Prostate gland (tissue), 2 donors: ENCODE measurements around the gene ZNF766. TPM values are rescaled to one million over a fixed set of nuclear protein-coding genes. Genes with fewer than 3 reads are reported as not detected.

Experiments
- DNase-seq: peaks from one replicate; pipeline ENCODE4 v3.0.0-alpha.2; 2019; ENCODE audit warnings: low spot score
- H3K27ac ChIP-seq, 2 donors: fragments of 200-600 bp; sonication (generic); 2 replicates each; pipeline ENCODE4 v1.5.1; 2017 to 2019
- H3K27me3 ChIP-seq: fragments of 200-600 bp; sonication (generic); replicated peaks from 2 replicates; pipeline ENCODE4 v1.5.1; 2019; ENCODE audit not compliant: insufficient read depth
- H3K36me3 ChIP-seq, 2 donors: fragments of 200-600 bp; sonication (generic); 1 replicate in 1 of 2; 2 replicates in 1 of 2; pipeline versions ENCODE4 v1.5.1 to v1.8.1; 2017 to 2019
- H3K4me1 ChIP-seq: fragments of 200-600 bp; sonication (generic); replicated peaks from 2 replicates; pipeline ENCODE4 v1.5.1; 2019
- H3K4me3 ChIP-seq, 2 donors: fragments of 200-600 bp; sonication (generic); 2 replicates each; pipeline ENCODE4 v1.5.1; 2017 to 2019
- H3K9me3 ChIP-seq: fragments of 200-600 bp; sonication (generic); 2 replicates; pipeline ENCODE4 v1.5.1; 2017
- CTCF ChIP-seq, 4 experiments: fragments of 200-600 bp in 2 of 4; fragments of 450-650 bp in 2 of 4; sonication (generic) in 2 of 4; IDR thresholded peaks; 1 replicate in 3 of 4; 2 replicates in 1 of 4; pipeline ENCODE4 v1.5.1; 2016 to 2019; ENCODE audit warnings: antibody characterized with exemption in 4 of 4, mild to moderate bottlenecking in 2 of 4, moderate library complexity in 2 of 4
- POLR2A ChIP-seq: fragments of 450-650 bp; IDR thresholded peaks from one replicate; pipeline ENCODE4 v1.6.1; 2016; ENCODE audit warnings: antibody characterized with exemption, mild to moderate bottlenecking
- POLR2AphosphoS5 ChIP-seq: sonication (generic); formaldehyde crosslinking; IDR thresholded peaks from one replicate; pipeline ENCODE4 v1.6.1; 2017; ENCODE audit warnings: antibody characterized with exemption
- WGBS: methylation state at CpG from one replicate; pipeline ENCODE4 v1.1.5; 2018; 5-methylcytosine and 5-hydroxymethylcytosine counted together
- intact Hi-C: fragments of 100-400 bp; cut with DNase I; formaldehyde crosslinking; loops from one replicate; pipeline ENCODE4 v1.14.2; 2022
- total RNA-seq, 2 donors: library from RNA; depleted of rRNA; stranded (reverse); fragments of >200 nt; gene quantifications; one replicate each; pipeline ENCODE4 v1.1.0, GENCODE V29; 2016

Gene ZNF766
- total RNA-seq, 2 donors from 2014 or later: 12.9 to 13.0 TPM

DNA sequence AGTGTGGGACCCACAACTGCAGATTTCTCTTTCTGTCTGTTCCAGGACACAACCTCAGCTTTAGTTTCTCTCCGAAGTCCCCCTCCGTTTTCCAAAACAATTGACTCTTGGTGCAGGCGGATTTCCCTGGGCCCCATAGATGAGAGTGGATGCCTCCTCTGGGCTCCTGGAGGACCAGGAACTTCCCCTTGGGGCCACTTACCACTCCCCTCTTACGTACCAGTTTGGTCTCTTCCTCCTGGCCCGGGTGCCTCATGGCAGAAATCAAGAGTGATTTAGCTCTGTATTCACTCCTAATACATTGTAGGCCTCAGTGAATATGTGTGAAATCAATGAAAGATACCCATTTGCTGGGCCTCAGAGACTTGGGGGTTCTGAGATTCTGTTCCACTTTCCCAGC, 45.2 kb upstream of the ZNF766 start:
- Histone ChIP-seq H3K36me3 (peaks cover 42 to 46% of the 10 kb centered on the region in 2 donors), H3K9me3 (no peaks in the 10 kb centered on the region), H3K4me1 (no peaks in the 10 kb centered on the region), H3K27ac (no peak overlapping the region), H3K4me3 (no peak overlapping the region), H3K27me3 (no peaks in the 10 kb centered on the region)
- TF ChIP-seq POLR2A: no peak
- TF ChIP-seq POLR2AphosphoS5: no peak
- TF ChIP-seq CTCF (IDR thresholded peaks at IDR 0.05): no peak
- DNase-seq: no peak
- 90% methylated on average over 5 of the region's 5 CpGs for WGBS
- intact Hi-C loops: no loop called here

- no peak for DNase-seq
- H3K4me3 ChIP-seq: no peak overlapping the region
- TF ChIP-seq CTCF (IDR thresholded peaks at IDR 0.05) (no peak), POLR2A (no peak), POLR2AphosphoS5 (no peak)
- no peaks in the 10 kb centered on the region for H3K27me3 ChIP-seq
- H3K36me3 ChIP-seq: peaks cover 21 to 24% of the 10 kb centered on the region in 2 donors
- intact Hi-C loops: no loop called here
- 80% methylated on average over 4 of the region's 4 CpGs for WGBS
- no peak overlapping the region for H3K27ac ChIP-seq
- no peaks in the 10 kb centered on the region for H3K9me3 ChIP-seq
- H3K4me1 ChIP-seq: no peaks in the 10 kb centered on the region
These were observed 42.7 kb upstream of the ZNF766 start for GRCh38 chr19:52226652-52227051.

DNA sequence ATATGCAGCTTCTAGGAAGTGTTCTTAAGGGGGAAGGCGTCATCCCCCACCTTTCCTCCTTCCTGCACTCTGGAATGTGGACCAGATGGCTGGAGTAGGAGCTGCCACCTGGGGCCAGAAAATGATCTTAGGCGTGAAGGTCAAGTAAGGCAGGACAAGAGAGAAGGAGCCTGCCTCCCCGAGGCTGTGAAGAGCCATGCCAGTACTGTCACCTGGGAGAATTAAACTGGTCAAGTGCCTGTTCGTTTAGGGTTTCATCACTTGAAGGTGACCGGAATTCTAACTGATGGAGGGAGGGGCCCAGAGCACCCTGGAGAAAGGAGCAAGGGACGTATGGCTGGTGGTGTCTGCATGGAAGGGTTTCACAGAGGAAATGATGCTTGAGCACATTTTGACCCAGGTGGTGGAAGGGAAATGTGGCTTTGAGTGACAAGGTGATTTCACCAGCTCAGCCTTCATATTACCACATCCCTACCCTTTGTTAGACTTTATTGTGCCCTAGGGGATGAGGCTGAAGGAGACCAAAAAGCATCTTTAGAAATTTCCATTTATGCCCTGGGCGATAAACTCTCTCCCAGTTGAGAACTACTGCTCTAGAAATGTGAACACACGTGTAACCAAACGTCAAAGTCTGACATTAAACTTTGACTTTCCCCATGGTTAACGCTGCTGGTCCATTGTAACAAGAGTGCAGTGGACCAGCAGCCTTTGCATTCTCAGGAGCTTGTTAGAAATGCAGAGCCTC, 42.0 kb upstream of the ZNF766 start:
- Histone ChIP-seq H3K4me1 (no peaks in the 10 kb centered on the region), H3K27ac (no peak overlapping the region), H3K27me3 (no peaks in the 10 kb centered on the region), H3K9me3 (no peaks in the 10 kb centered on the region), H3K4me3 (no peak overlapping the region), H3K36me3 (peaks cover 18 to 21% of the 10 kb centered on the region in 2 donors)
- TF ChIP-seq POLR2A (no peak), POLR2AphosphoS5 (no peak), CTCF (IDR thresholded peaks at IDR 0.05) (no peak)
- 77% methylated on average over 10 of the region's 10 CpGs for WGBS
- no peak for DNase-seq
- intact Hi-C loops: no loop called here

DNA sequence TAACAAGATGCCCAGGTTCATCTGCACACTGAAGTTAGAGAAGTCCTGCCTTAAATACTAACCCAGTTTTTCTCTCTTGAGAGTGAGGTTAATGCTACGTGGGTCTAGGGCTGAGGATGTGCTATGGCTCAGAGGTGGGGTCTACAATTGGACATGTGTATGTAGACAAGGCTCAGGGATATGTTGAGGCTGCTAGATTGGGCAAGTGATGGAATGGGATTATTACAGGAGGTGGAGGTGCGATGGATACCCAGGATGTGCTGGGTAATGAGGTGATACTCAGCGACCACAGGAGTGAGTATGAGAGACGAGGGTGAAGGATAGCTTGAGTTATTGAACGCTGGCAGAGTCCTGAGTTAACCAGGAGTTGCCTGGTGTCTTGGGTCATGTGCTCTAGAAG, 41.4 kb upstream of the ZNF766 start:
- Histone ChIP-seq H3K27ac (no peak overlapping the region), H3K27me3 (no peaks in the 10 kb centered on the region), H3K4me3 (no peak overlapping the region), H3K9me3 (no peaks in the 10 kb centered on the region), H3K4me1 (no peaks in the 10 kb centered on the region), H3K36me3 (peaks cover 14 to 21% of the 10 kb centered on the region in 2 donors)
- intact Hi-C loops: no loop called here
- TF ChIP-seq POLR2AphosphoS5 (no peak), CTCF (IDR thresholded peaks at IDR 0.05) (no peak), POLR2A (no peak)
- no peak for DNase-seq
- 80% methylated on average over 5 of the region's 5 CpGs for WGBS

GRCh38 chr19:52229524-52229923, 39.9 kb upstream of the ZNF766 start:
- no peak for DNase-seq
- intact Hi-C loops: no loop called here
- Histone ChIP-seq H3K9me3 (no peaks in the 10 kb centered on the region), H3K4me3 (no peak overlapping the region), H3K4me1 (no peaks in the 10 kb centered on the region), H3K27me3 (no peaks in the 10 kb centered on the region), H3K27ac (no peak overlapping the region), H3K36me3 (peaks cover 10 to 14% of the 10 kb centered on the region in 2 donors)
- WGBS: 92% methylated on average over 6 of the region's 6 CpGs
- TF ChIP-seq POLR2AphosphoS5 (no peak), CTCF (IDR thresholded peaks at IDR 0.05) (no peak), POLR2A (no peak)
